NK-92 (cell line): Measurements from ENCODE around the gene CEACAM3.

Source experiments
- DNase-seq: peaks from one replicate; lab custom pipeline; 2025; ENCODE audit not compliant: unreplicated experiment; lab: John Stamatoyannopoulos, UW

The CEACAM3 gene

DNA sequence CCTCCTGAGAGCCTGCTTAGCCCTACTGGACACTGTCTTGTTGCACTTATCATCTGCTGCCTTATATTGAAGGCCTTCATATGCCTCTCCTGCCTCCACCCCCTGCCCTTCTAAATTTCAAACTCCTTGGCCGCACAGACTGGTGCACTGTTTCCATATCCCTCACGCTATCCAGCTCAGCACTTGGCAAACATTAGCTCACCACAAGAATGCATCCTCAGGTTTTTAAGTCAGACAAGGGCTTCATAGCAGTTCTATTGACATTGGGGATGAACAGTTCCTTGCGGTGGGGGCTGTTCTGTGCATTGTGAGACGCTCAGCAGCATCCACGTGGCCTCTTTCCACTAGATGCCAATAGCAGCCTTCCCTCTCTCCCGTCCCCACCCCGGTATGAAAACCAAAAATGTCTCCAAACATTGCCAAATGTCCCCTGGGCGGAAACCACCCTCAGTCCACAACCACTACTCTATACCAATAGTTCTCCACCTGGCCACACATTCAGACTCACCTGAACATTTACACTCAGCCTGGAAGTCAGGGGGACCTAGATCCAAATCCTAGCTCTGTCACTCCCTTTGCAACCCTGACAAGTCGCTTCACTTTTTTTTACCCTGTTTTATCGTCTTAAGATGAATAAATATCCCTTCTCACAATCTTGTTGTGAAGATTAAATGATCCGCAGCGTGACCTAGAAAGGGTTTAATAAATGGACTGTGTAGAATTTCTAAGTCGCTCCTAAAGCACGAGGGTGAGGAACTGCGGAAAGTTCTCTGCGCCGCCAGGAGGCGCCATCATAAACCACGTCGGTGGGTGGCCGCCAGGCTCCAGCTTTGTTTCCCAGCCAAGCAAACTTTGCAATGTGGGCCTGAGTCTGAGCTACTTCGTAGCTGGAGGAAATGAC is 3.6 kb upstream of the CEACAM3 start:
- DNase-seq: no peak

DNA sequence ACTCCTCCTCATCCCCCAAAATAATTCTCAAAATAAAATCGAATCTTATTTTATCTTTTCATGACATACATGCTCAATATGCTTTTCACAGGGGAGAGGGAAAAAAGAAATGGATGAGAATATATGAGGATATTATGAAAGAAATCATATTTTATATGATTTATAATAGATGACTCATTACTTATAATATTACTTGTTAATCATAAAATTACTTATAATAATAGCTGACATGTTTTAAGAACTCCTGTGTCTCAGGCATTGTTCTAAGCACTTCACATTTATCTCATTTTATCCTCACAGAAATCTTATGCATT is 3.0 kb upstream of the CEACAM3 start:
- DNase-seq: no peak

DNA sequence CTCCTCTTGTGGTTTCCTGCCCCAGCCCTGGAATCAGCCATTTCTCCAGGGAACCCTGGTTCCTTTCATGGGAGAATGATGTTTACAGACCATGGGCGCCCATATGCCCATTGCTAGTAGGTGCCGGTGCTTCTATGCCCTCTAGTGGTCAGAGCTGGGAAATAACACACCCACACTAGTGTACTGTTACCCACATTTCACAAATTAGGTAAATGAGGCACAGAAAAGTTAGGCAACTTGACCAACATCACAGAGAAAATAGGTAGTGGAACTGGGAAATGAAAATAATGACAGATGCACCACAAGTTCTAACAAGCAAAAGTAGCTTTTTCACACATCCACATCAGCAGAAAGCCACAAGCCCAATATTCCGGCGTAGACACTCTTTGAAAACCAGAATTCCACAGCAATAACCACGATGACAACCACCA is 1.3 kb upstream of the CEACAM3 start:
- DNase-seq: no peak

DNA sequence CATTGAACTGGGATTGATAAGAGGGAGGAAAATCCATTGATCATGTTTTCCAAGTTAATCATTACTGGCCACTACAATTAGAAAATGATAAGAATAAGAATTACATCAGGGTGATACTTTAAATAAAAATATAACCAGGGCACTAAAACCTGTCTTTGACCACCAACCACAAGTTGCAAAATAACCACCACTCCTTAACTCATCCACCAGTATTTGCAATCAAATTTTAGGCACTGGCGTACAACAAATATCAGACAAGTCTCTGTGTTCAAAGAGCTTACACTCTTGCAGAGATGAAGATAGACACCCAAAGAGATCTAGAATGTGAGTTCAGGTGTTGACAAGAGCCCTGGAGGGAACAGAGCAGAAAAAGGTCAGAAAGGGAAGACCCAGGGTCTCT is 514 bp downstream of the CEACAM3 start:
- DNase-seq: no peak

DNA sequence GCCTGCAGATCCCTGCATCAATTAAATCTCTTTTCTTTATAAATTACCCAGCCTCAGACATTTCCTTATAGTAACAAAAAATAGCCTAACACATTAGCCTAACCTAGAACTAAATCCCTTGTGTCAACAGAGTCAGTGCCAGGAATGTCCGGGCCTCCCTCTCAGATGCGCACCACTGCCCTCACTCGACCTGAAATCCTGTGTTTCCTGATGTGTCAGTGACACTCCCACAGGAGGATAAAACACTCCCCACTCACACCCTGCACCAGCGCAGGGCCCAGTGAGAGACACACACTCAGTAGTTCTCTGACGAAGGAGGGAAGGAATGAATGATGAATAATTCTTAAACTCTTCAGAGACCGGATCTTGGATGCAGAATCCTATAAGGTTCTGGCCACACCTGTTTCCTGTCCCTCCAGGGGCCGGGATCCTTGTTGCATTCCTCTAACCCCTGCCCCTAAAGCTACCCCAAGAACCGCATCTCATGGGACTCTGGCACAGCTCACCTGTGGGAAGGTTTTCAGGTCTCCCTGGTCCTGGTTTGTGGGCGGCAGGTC is 3.1 kb downstream of the CEACAM3 start:
- DNase-seq: no peak

DNA sequence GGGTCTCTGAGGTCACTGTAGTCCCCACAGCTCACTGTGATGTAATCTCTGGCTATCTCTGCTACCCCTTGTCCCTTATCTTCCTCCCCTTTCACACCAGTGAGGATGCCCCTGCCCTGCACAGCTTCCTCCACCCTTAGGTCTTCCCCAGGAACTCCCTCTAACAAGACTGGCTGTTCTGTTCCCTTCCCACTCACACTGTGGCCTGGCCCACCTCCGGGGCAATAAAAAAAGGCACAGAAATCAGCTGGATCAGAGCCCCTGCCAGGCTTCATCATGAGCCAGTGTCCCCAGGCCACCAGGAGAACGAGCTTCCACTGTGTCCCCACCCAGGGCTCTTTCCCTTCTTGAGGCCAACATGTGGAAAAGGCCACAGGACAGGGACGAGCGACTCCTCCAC is 4.6 kb downstream of the CEACAM3 start:
- DNase-seq: no peak

DNA sequence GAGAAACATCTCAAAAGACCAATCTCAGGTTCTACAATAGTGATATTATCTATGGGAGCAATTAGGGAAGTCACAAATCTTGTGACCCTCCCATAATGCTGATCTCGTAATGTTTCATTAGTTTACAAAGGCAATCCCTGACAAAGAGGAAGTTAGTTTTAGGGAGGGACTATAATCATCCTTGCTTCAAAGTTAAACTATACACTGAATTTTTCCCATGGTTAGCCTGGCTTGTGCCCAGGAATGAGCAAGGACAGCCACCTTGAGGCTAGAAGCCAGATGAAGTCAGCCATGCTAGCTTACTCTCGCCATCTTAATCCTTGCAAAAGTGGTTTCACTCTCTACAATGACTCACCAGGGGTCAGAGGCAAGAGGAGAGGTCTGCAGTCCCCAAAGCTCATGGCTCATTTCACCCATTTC is 5.4 kb downstream of the CEACAM3 start:
- no peak for DNase-seq

DNA sequence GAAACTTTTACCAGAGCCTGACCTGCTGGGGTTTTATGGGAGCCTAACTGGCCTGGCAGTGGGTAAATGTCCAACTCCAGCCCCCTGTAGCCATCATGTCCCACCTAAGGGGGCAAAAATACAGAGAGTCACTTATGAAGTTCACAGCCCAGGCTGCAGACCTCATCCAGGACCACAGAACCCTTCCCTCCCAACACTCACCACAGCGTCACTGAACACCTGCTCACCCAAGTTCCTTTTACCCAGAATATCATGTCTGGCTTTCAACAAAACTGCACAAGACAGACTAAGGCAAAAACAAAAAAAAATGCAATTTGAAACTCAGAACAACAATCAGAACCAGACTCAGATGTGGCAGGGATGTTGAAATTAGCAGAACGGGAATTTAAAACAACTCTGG is 6.4 kb downstream of the CEACAM3 start:
- DNase-seq: no peak

DNA sequence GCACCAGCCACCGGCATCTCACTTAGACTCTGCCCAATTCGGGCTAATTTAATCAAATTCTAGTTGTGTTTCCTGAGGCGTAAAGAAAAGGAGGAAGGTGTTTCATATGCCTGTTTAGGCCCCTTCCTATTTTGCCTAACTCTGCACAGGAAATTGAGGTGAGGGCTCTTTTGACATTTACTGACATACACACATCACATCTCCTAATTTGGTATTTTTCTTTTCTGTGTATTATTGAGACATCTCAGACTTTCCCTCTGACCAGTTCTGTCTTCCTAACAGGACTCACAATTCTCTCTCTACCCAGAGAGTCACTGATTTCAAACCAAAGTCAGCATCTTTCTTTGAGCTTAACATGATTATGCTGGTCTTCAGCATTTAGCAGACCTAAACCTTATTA is 7.9 kb downstream of the CEACAM3 start:
- no peak for DNase-seq

DNA sequence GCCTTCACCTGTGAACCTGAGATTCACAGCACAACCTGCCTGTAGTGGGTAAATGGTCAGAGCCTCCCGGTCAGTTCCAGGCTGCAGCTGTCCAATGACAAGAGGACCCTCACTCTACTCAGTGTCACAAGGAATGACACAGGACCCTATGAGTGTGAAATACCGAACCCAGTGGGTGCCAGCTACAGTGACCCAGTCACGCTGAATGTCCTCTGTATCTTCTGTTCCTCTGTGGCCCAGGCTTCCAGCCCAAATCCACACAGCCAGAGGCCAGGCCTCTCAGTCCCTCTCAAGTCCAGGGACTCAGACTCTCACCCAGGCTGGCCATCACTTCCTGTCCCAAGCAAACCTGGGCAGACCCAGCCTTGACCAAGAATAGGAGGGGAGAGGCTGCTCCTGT is 10.8 kb downstream of the CEACAM3 start:
- DNase-seq: no peak

DNA sequence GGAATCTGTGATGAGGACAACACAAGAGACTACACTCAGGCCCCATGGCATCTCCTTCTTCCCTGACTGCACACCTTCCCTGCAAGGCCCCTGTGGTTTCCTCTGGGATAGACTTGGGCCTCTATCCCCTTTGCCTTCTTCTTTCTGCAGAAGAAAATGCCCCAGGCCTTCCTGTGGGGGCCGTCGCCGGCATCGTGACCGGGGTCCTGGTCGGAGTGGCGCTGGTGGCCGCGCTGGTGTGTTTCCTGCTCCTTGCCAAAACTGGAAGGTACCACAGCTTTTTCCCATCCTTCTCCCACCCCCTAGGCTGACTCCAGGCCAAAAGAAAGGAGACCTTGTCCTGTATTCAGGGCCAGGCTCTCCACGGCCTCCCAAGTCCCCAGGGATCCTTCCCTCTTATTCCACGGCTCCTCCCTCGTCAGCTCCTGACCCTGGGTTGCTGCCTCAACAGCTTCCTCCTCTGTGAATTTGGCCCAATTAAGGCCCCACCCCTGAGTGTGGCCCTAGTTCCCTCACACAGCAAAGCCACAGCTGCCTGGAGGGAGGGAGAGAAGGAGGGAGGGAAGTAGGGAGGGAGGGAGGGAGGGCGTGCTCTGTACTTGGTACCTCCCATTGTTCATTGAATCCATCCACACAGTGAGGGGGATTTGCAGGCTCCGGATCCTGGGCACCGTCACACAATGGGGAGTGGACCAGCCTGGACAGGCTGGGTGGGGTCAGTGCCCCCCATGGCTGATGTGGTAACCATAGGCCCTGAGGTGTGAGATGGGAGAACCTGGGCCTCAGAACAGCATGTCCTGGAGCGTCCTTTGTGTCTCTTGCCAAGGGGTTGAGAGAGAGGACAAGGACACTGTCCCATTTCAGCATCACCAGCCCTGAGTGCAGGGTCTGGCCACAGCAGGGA is 12.5 kb downstream of the CEACAM3 start:
- DNase-seq: no peak

DNA sequence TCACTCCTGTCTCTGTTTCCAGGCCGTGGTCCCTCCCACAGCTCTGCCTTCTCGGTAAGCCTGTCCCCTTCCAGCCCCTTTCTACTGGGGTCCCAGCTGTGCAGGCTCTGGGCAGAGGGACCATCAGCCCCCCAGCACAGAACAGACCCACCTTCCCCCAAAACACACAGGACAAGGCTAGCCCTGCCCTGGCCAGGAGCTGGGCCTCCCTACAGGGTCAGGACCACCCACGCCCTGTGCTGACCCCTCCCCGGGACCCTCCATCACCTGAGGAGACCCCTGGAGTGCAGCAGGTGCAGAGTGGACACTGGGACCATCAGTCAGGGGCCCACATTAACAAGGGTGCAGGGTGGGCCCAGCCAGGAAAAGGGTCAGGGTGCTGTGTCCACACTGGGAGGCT is 13.9 kb downstream of the CEACAM3 start:
- no peak for DNase-seq

DNA sequence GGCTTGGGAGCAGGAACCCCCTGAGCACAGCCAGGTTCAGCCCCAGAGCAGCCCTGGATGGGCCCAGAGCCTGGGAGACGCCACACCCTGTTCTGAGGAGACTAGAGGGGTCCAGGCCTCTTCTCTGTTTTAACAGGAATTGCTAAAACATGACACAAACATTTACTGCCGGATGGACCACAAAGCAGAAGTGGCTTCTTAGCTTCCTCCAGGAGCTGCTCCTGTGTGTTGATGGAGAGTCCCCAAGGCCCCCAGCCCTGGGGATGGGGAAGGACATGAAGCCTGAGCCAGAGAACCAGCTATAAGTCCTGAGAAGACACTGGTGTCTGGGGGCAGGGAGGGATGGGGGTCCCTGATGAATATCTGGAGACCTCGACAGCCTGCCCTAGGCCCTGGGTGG is 14.6 kb downstream of the CEACAM3 start:
- no peak for DNase-seq

DNA sequence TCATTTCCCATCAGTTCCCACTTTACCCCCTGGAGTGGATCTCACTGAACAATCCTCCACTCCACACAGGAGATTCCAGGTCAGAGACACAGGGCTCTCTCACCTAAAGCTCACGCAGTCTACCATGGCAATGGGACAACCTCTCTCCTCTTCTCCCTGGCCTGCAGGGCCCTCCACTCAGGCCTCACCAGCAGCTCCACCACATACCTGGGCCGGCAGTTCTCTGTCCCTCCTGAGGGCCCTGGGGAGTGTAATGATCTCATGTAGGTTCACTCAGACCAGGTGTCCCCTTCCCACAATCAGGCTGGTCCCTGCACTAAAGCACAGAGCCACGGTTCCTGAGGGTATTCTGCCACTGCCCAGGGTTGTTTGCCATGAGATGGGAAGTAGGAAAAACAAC is 15.6 kb downstream of the CEACAM3 start:
- DNase-seq: no peak

DNA sequence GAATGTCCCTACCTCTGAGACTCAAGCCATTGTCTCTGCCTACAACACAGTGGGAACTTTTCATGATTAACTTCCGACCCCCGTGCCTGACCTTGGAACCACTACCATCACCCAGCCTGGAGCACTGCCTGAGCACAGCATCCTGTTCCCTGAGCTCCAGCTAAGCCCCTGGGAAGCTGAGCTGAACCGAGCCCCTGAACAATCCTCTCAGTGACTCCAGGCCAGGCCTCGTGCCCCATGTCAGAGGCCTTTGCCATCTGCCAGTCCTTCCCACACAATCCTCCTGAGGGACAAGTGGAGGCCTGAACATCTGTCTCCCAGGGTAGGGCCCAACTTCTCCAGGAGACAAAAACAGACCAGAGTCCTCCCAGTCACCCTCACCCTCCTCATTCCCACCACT is 17.5 kb downstream of the CEACAM3 start:
- DNase-seq: no peak

DNA sequence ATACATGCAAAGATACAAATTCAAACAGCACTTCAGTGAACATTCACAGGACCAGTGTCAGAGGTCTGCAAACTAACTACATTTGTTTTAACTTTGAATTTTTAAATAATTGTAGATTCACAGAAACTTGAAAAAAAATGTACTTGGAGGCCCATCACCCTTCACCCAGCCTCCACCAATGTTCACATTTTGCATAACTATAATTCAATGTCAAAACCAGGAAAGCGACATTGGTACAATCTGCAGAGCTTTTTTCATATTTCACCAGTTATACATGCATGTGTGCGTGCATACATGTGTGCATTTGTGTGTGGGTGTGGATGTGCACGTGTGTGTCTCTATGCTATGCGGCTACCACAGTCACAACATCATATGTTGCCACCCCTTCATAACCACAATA is 18.9 kb downstream of the CEACAM3 start:
- DNase-seq: no peak

DNA sequence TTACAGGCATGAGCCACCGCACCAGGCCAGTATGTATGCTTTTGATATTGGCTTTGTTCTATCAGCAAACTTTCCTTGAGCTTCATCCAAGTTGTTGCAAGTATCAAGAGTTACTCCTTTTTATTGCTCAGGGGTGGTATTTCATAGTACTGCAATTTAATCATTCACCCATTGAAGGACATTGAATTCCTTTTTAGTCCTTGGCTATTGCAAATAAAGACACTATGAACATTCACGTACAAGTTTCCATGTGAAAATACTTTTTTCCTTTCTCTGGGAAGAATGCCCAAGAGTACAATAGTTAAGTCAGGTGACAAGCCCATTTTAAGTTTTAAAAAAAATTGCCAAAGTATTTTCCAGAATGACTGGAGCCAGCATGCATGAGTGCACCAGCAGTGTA is 20.4 kb downstream of the CEACAM3 start:
- DNase-seq: no peak

DNA sequence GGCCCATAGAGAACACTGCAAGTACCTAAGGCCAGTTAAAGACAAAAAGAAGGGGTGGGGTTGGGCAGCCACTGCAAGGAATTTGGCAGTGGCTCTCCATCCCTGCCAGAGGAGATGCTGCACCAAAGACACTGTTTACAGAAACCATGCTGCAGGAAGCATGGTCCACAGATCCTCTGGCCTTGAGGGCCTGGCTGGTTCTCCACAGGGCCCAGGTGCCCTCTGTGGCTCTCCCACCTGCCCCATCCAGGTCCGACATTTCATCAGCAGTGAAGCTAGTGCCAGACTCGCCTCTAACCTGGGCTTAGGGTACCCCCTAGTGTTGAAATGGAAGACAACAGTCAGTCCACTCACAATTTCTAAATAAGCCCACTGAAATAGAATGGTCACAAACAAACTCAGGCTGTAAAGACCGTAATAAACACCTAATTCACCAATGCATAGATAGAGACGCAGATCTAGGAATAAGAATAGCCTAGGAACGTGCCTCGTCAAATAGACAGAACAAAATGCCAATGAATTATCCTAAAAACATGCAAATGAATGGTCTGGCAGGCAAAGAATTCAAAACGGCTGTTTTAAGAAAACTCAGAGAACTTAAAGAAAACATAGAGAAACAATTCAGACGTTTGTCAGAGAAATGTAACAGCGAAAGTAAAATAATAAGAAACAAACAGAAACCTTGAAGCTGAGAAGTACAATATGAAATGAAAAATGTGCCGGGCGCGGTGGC is 24.8 kb downstream of the CEACAM3 start:
- DNase-seq: no peak

DNA sequence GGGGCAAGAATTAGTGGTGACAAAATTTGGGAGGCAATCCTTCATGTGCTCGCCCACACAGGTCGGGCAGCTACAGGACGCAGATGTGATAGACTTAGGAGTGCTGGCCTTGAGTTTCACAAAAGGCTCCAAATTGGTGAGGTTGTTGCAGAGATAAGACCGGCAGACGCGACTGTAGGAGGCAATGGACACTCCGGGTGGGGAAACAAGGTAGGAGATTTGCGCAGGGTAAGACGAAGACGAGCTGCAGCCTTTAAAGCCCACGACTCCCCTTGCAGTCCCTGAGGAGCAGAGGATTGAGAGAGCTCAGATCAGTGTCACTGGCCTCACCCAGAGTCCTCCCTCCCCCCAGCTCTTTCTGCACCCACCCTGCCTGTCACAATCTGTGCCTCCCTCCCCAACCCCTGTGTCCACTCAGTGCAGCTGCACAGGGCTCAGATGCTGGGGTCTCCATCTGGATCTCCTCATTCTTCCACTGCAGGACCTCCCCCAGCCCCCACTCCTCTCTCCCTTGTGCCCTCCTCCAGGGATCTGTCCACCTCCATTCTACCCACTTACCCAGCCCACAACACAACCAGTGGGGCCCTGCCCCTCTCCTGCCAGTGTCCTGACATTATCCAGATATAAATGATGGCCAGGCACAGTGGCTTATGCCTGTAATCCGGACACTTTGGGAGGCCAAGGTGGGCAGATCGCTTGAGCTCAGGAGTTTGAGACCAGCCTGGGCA is 41.8 kb downstream of the CEACAM3 start:
- no peak for DNase-seq

DNA sequence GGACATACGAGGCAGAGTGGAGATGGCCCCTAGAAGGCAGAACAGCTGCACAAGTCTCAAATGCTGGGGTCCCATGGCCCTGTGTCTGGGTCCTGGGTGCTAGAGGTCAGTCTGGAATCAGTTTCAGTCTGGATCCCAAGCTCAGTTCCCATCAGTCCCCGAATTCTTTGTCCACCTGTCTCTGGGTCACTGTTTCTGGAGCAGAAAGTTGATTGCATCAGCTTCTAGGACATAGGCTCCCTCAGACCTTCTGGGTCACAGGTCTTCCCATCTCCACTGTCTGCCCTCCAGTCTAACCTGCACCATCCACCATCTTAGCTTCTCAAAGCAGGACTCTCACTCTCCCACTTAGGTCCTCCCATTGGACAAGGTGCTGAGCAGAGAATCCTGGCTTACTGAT is 42.8 kb downstream of the CEACAM3 start:
- DNase-seq: no peak

DNA sequence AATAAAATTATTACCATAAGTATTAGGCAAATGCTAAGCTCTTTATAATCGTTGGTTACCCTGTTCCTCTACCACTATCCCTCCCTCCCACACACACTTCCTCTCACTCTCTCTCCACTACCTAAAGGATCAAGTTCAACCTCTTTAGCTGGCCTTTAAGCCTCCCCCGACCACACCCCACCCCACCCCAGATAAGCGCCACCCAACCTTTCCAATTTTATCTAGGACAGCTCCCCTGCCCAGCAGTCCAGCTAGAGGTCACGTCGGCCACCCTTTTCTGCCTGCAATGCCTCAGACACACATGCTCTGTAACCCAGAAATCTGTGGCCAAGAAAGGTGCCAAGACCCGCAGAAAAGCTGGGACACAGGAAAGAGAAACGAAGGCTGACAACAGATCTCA is 47.0 kb downstream of the CEACAM3 start:
- DNase-seq: no peak
